PC-3 (cell line): ENCODE results near the gene UGT1A4. TPM values are rescaled to one million over a fixed set of nuclear protein-coding genes. Genes with fewer than 3 reads are reported as not detected.

ENCODE experiments used
- ATAC-seq: fragments of 200-7000 bp; cut with Tn5 transposase; 2 replicates; pipeline ENCODE4 v1.9.1; 2020; ENCODE audit warnings: mild to moderate bottlenecking, moderate library complexity
- BruUV-seq: library from RNA; stranded (reverse); fragments of 400-500 nt; replicated peaks from 2 replicates; lab custom pipeline; 2021; lab: Mats Ljungman, UMichigan
- CTCF ChIA-PET: fragments of 300-600 bp; sonication (Branson Sonifier 250); formaldehyde crosslinking; loops from one replicate; lab custom pipeline; 2022; ENCODE audit warnings: antibody characterized with exemption; lab: Charles Lee
- POLR2A ChIA-PET: fragments of 300-600 bp; sonication (Branson Sonifier 250); formaldehyde crosslinking; loops from one replicate; lab custom pipeline; 2022; ENCODE audit warnings: antibody characterized with exemption; ENCODE audit not compliant: unreplicated experiment; lab: Charles Lee
- DNase-seq: peaks from one replicate; pipeline ENCODE4 v3.0.0-alpha.2; 2015
- H2AFZ ChIP-seq: fragments of 300-600 bp; sonication (generic); 2 replicates; pipeline ENCODE4 v1.6.0; 2016; ENCODE audit warnings: antibody characterized with exemption, low read length
- H3F3A ChIP-seq: fragments of 300-600 bp; sonication (generic); one replicate; pipeline ENCODE4 v1.6.0; 2017; ENCODE audit warnings: antibody characterized with exemption, low read length, control low read depth, mild to moderate bottlenecking; ENCODE audit not compliant: unreplicated experiment
- H3K27ac ChIP-seq: fragments of 300-600 bp; sonication (generic); 2 replicates; pipeline ENCODE4 v1.5.1; 2016; ENCODE audit warnings: mild to moderate bottlenecking, low read length
- H3K27me3 ChIP-seq: fragments of 300-600 bp; sonication (generic); 2 replicates; pipeline ENCODE4 v1.6.1; 2016; ENCODE audit warnings: low read length, mixed read lengths
- H3K36me3 ChIP-seq: fragments of 300-600 bp; sonication (generic); 2 replicates; pipeline ENCODE4 v1.6.1; 2016; ENCODE audit warnings: low read depth, mixed run types, low read length, mixed read lengths
- H3K4me1 ChIP-seq: fragments of 300-600 bp; sonication (generic); 2 replicates; pipeline ENCODE4 v1.5.1; 2016; ENCODE audit warnings: low read length; ENCODE audit not compliant: insufficient read depth
- H3K4me2 ChIP-seq: fragments of 300-600 bp; sonication (generic); 2 replicates; pipeline ENCODE4 v1.6.0; 2016; ENCODE audit warnings: low read length
- H3K4me3 ChIP-seq: fragments of 300-600 bp; sonication (generic); 2 replicates; pipeline ENCODE4 v1.5.1; 2016; ENCODE audit warnings: mild to moderate bottlenecking, low read length, mixed read lengths
- H3K79me2 ChIP-seq: fragments of 300-600 bp; sonication (generic); 2 replicates; pipeline ENCODE4 v1.6.1; 2017; ENCODE audit warnings: low read length, mixed read lengths
- H3K9ac ChIP-seq: fragments of 300-600 bp; sonication (generic); 2 replicates; pipeline ENCODE4 v1.6.0; 2016; ENCODE audit warnings: mild to moderate bottlenecking, low read length
- H3K9me2 ChIP-seq: fragments of 300-600 bp; sonication (generic); replicated peaks from 2 replicates; pipeline ENCODE4 v1.6.1; 2016; ENCODE audit warnings: mixed run types, low read length, mixed read lengths
- H3K9me3 ChIP-seq: fragments of 300-600 bp; sonication (generic); 2 replicates; pipeline ENCODE4 v1.6.1; 2016; ENCODE audit warnings: low read length, mixed read lengths
- H4K20me1 ChIP-seq: fragments of 300-600 bp; sonication (generic); 2 replicates; pipeline ENCODE4 v1.6.1; 2016; ENCODE audit warnings: low read length, mixed read lengths
- CTCF ChIP-seq: fragments of 300-600 bp; sonication (generic); conservative IDR thresholded peaks from 2 replicates; pipeline ENCODE4 v1.5.1; 2017; ENCODE audit warnings: antibody characterized with exemption, low read depth, mild to moderate bottlenecking, low read length
- EZH2 ChIP-seq: fragments of 300-600 bp; sonication (generic); IDR thresholded peaks from one replicate; pipeline ENCODE4 v1.6.1; 2017; ENCODE audit warnings: antibody characterized with exemption, mild to moderate bottlenecking, low read length; ENCODE audit not compliant: unreplicated experiment
- EZH2phosphoT487 ChIP-seq: fragments of 300-600 bp; sonication (generic); IDR thresholded peaks from 2 replicates; pipeline ENCODE4 v1.6.1; 2018; ENCODE audit warnings: mild to moderate bottlenecking, antibody characterized with exemption, low read length, borderline replicate concordance
- intact Hi-C: fragments of 100-400 bp; cut with micrococcal nuclease; formaldehyde crosslinking; loops from 2 replicates; pipeline ENCODE4 v1.9.0; 2023
- total RNA-seq: library from RNA; depleted of rRNA; stranded (reverse); fragments of >200 nt; gene quantifications from 2 replicates; pipeline ENCODE4 v1.2.3, GENCODE V29; 2014

UGT1A4 gene
- total RNA-seq, 1 experiment from 2014 or later = not detected

GRCh38 chr2:233691443-233692433, 26.8 kb upstream of the UGT1A4 start:
- no peak overlapping the region for H3K9ac ChIP-seq
- no peak overlapping the region for H2AFZ ChIP-seq
- no peaks in the 10 kb centered on the region for H3K9me2 ChIP-seq
- H3K4me1 ChIP-seq = peaks cover 38% of the 10 kb centered on the region
- H3F3A ChIP-seq = no peaks in the 10 kb centered on the region
- ChIA-PET POLR2A (no interaction called here), CTCF (no interaction called here)
- TF ChIP-seq CTCF = no peak
- no peak for TF ChIP-seq EZH2
- H3K36me3 ChIP-seq = no peaks in the 10 kb centered on the region
- no peaks in the 10 kb centered on the region for H4K20me1 ChIP-seq
- H3K27ac ChIP-seq = peak overlapping the region; percentile 73
- peak overlapping the region; percentile 63; the same call in 1 of the 2 replicates for H3K4me2 ChIP-seq
- DNase-seq (peak; percentile 21), ATAC-seq (no peak)
- no TSS peak for BruUV-seq
- no peaks in the 10 kb centered on the region for H3K9me3 ChIP-seq
- H3K27me3 ChIP-seq = no peaks in the 10 kb centered on the region
- no peak overlapping the region for H3K4me3 ChIP-seq
- intact Hi-C loops = loop anchor here (2.0 kb wide), 1 partner anchor 15 kb away; no protein-coding TSS in a partner anchor
- no peaks in the 10 kb centered on the region for H3K79me2 ChIP-seq

- Histone ChIP-seq H3K27me3 (no peaks in the 10 kb centered on the region), H3K4me2 (no peak within 1 kb of the TSS), H3F3A (no peaks in the 10 kb centered on the region), H3K9ac (no peak within 1 kb of the TSS), H2AFZ (no peak within 1 kb of the TSS), H3K9me3 (no peaks in the 10 kb centered on the region), H3K79me2 (no peaks in the 10 kb centered on the region), H4K20me1 (no peaks in the 10 kb centered on the region), H3K4me3 (no peak within 1 kb of the TSS), H3K27ac (no peak within 1 kb of the TSS), H3K4me1 (peaks cover 38% of the 10 kb centered on the region), H3K9me2 (no peaks in the 10 kb centered on the region), H3K36me3 (no peaks in the 10 kb centered on the region)
- DNase-seq (no peak), ATAC-seq (no peak)
- intact Hi-C loops = no loop called here
- ChIA-PET POLR2A (no interaction called here), CTCF (no interaction called here)
- no peak for TF ChIP-seq EZH2phosphoT487
- no peak for TF ChIP-seq CTCF
- no peak for TF ChIP-seq EZH2
- BruUV-seq = no TSS peak
Observed at GRCh38 chr2:233692648-233693047, 25.9 kb upstream of the UGT1A4 start, which contains the start of gene UGT1A6. Gene UGT1A6, plus strand, starts transcription at chr2:233692890. Its CDS starts 115 bp downstream, at chr2:233693005.

GRCh38 chr2:233693963-233694362, 24.6 kb upstream of the UGT1A4 start:
- intact Hi-C loops = no loop called here
- Histone ChIP-seq H3K27me3 (no peaks in the 10 kb centered on the region), H3K4me3 (no peak overlapping the region), H3K36me3 (no peaks in the 10 kb centered on the region), H3F3A (no peaks in the 10 kb centered on the region), H3K79me2 (no peaks in the 10 kb centered on the region), H3K9ac (no peak overlapping the region), H2AFZ (no peak overlapping the region), H3K9me2 (no peaks in the 10 kb centered on the region), H3K4me2 (no peak overlapping the region), H3K27ac (no peak overlapping the region), H3K9me3 (no peaks in the 10 kb centered on the region), H4K20me1 (no peaks in the 10 kb centered on the region), H3K4me1 (peaks cover 31% of the 10 kb centered on the region)
- no peak for DNase-seq
- ChIA-PET CTCF (no interaction called here), POLR2A (no interaction called here)
- TF ChIP-seq EZH2 (no peak), EZH2phosphoT487 (no peak), CTCF (no peak)
- ATAC-seq = no peak
- no TSS peak for BruUV-seq
